Hepatocyte (in vitro differentiated cells): ENCODE data around the gene RASA1. TPM values are rescaled to one million over a fixed set of nuclear protein-coding genes. Genes with fewer than 3 reads are reported as not detected.

Experiments
- DNase-seq: peaks from one replicate; pipeline ENCODE4 v3.0.0-alpha.2; 2016; ENCODE audit warnings: low spot score
- H2AFZ ChIP-seq: fragments of 200-600 bp; sonication (generic); 2 replicates; pipeline ENCODE4 v1.6.0; 2016; ENCODE audit warnings: antibody characterized with exemption, mild to moderate bottlenecking
- H3K27ac ChIP-seq: fragments of 200-600 bp; sonication (generic); 2 replicates; pipeline ENCODE4 v1.5.1; 2016; ENCODE audit warnings: mild to moderate bottlenecking
- H3K27me3 ChIP-seq: fragments of 200-600 bp; sonication (generic); 2 replicates; pipeline ENCODE4 v1.6.1; 2016
- H3K36me3 ChIP-seq: fragments of 200-600 bp; sonication (generic); replicated peaks from 2 replicates; pipeline ENCODE4 v1.5.1; 2016; ENCODE audit warnings: low read depth; ENCODE audit not compliant: insufficient read depth
- H3K4me1 ChIP-seq: fragments of 200-600 bp; sonication (generic); 2 replicates; pipeline ENCODE4 v1.5.1; 2016; ENCODE audit warnings: mild to moderate bottlenecking, moderate library complexity; ENCODE audit not compliant: insufficient read depth
- H3K4me2 ChIP-seq: fragments of 200-600 bp; sonication (generic); 2 replicates; pipeline ENCODE4 v1.6.0; 2016
- H3K4me3 ChIP-seq: fragments of 200-600 bp; sonication (generic); 2 replicates; pipeline ENCODE4 v1.5.1; 2016; ENCODE audit warnings: mild to moderate bottlenecking
- H3K79me2 ChIP-seq: fragments of 200-600 bp; sonication (generic); 2 replicates; pipeline ENCODE4 v1.6.0; 2017; ENCODE audit warnings: mild to moderate bottlenecking
- H3K9me2 ChIP-seq: fragments of 200-600 bp; sonication (generic); replicated peaks from 2 replicates; pipeline ENCODE4 v1.6.0; 2017; ENCODE audit warnings: mild to moderate bottlenecking; ENCODE audit not compliant: insufficient read depth
- H3K9me3 ChIP-seq: fragments of 200-600 bp; sonication (generic); 2 replicates; pipeline ENCODE4 v1.5.1; 2016; ENCODE audit warnings: low read depth, mild to moderate bottlenecking
- H4K20me1 ChIP-seq: fragments of 200-600 bp; sonication (generic); 2 replicates; pipeline ENCODE4 v1.6.0; 2016; ENCODE audit warnings: mild to moderate bottlenecking; ENCODE audit not compliant: insufficient read depth, poor library complexity, severe bottlenecking
- EZH2 ChIP-seq: fragments of 200-600 bp; sonication (generic); IDR thresholded peaks from 2 replicates; pipeline ENCODE4 v1.6.1; 2016; ENCODE audit warnings: antibody characterized with exemption, mild to moderate bottlenecking, borderline replicate concordance
- EZH2phosphoT487 ChIP-seq: fragments of 200-600 bp; sonication (generic); IDR thresholded peaks from one replicate; pipeline ENCODE4 v1.6.1; 2018; ENCODE audit warnings: antibody characterized with exemption, mild to moderate bottlenecking, low read depth, moderate library complexity; ENCODE audit not compliant: unreplicated experiment, severe bottlenecking
- WGBS: methylation state at CpG from one replicate; pipeline ENCODE4 v1.1.6; 2016; ENCODE audit warnings: low lambda C conversion rate; ENCODE audit errors: missing lambda C conversion rate; 5-methylcytosine and 5-hydroxymethylcytosine counted together
- polyA plus RNA-seq: library from polyadenylated mRNA; unstranded; fragments of >200 nt; fragmentation: Nextera tagmentation; extraction: Ambion mirVana; gene quantifications from 2 replicates; pipeline ENCODE4 v1.2.1, GENCODE V29; 2016
- total RNA-seq: library from RNA; depleted of rRNA; stranded (reverse); fragments of >200 nt; gene quantifications from 2 replicates; pipeline ENCODE4 v1.2.3, GENCODE V29; 2014
- TF ChIP-seq, protein P1 (sequence below): fragments of 200-600 bp; sonication (generic); IDR thresholded peaks from 2 replicates; pipeline ENCODE4 v1.5.1; 2016; ENCODE audit warnings: antibody characterized with exemption, mild to moderate bottlenecking; ENCODE audit not compliant: poor library complexity

The RASA1 gene
- total and polyA plus RNA-seq, 2 experiments from 2014 or later = 13.7 to 33.5 TPM

- peaks cover 8% of the 10 kb centered on the region for H4K20me1 ChIP-seq
- no peak for TF ChIP-seq EZH2phosphoT487
- TF ChIP-seq EZH2 = no peak
- TF ChIP-seq, protein P1, sequence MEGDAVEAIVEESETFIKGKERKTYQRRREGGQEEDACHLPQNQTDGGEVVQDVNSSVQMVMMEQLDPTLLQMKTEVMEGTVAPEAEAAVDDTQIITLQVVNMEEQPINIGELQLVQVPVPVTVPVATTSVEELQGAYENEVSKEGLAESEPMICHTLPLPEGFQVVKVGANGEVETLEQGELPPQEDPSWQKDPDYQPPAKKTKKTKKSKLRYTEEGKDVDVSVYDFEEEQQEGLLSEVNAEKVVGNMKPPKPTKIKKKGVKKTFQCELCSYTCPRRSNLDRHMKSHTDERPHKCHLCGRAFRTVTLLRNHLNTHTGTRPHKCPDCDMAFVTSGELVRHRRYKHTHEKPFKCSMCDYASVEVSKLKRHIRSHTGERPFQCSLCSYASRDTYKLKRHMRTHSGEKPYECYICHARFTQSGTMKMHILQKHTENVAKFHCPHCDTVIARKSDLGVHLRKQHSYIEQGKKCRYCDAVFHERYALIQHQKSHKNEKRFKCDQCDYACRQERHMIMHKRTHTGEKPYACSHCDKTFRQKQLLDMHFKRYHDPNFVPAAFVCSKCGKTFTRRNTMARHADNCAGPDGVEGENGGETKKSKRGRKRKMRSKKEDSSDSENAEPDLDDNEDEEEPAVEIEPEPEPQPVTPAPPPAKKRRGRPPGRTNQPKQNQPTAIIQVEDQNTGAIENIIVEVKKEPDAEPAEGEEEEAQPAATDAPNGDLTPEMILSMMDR = no peak
- H3K4me3 ChIP-seq = no peak overlapping the region
- WGBS = 92% methylated on average over 6 of the region's 6 CpGs
- H3K9me3 ChIP-seq = no peaks in the 10 kb centered on the region
- H3K27me3 ChIP-seq = no peaks in the 10 kb centered on the region
- H3K4me1 ChIP-seq = no peaks in the 10 kb centered on the region
- no peaks in the 10 kb centered on the region for H3K9me2 ChIP-seq
- H3K36me3 ChIP-seq = no peaks in the 10 kb centered on the region
- peaks cover 60% of the 10 kb centered on the region for H3K79me2 ChIP-seq
- H3K4me2 ChIP-seq = no peak overlapping the region
- H2AFZ ChIP-seq = no peak overlapping the region
- H3K27ac ChIP-seq = no peak overlapping the region
- DNase-seq = no peak
These were observed 61.4 kb downstream of the RASA1 start for GRCh38 chr5:87329114-87329513.

- Histone ChIP-seq H3K79me2 (no peaks in the 10 kb centered on the region), H3K9me2 (no peaks in the 10 kb centered on the region), H3K4me1 (no peaks in the 10 kb centered on the region), H3K27me3 (no peaks in the 10 kb centered on the region), H3K27ac (no peak overlapping the region), H2AFZ (no peak overlapping the region), H3K4me3 (no peak overlapping the region), H3K9me3 (no peaks in the 10 kb centered on the region), H3K4me2 (no peak overlapping the region), H3K36me3 (no peaks in the 10 kb centered on the region), H4K20me1 (no peaks in the 10 kb centered on the region)
- TF ChIP-seq EZH2phosphoT487 (no peak), EZH2 (no peak)
- TF ChIP-seq, protein P1 = no peak
- DNase-seq = no peak
These were observed 72.3 kb downstream of the RASA1 start for GRCh38 chr5:87339986-87340385.

DNA sequence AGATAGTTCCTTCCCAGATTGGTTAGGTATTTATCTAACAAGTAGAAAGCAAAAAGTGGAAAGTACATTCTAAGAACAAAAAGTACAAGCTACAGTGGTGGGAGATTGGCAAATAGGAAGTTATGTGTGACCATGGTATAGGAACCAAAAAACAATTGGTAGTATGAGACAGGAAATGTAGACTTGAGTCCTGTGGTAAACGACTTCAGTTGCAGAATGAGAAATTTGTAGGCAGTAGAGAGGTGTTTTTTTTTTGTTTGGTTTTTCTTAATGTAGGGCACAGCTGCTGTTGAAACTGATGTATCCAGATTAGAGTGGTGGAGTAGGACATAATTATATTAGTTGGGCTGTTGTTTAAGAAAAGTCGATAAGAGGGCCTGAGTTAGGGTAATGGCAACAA, 73.0 kb downstream of the RASA1 start:
- Histone ChIP-seq H4K20me1 (no peaks in the 10 kb centered on the region), H3K36me3 (no peaks in the 10 kb centered on the region), H3K9me2 (no peaks in the 10 kb centered on the region), H2AFZ (no peak overlapping the region), H3K4me1 (no peaks in the 10 kb centered on the region), H3K4me2 (no peak overlapping the region), H3K4me3 (no peak overlapping the region), H3K9me3 (no peaks in the 10 kb centered on the region), H3K27me3 (no peaks in the 10 kb centered on the region), H3K27ac (no peak overlapping the region), H3K79me2 (no peaks in the 10 kb centered on the region)
- DNase-seq = no peak
- 94% methylated on average over 2 of the region's 2 CpGs for WGBS
- TF ChIP-seq EZH2 = no peak
- TF ChIP-seq, protein P1 = no peak
- TF ChIP-seq EZH2phosphoT487 = no peak

DNA sequence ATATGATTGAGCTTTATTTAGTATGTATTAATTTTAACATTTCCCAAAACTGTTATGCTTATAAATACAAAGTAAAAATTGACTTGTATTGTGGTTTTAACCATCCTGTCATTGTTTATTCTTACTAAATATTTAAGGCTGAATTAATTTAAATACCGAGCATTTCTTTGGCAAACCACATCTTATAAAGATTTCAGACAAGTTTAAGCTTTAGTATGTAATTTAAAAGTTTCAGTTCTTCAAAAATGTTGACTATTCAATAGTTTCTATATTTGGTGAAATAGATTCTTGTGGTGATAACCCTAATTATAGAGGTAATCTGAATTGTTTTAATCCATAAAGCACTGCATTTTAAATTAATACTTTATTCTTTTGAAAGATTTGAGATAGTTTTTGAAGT, 79.6 kb downstream of the RASA1 start:
- Histone ChIP-seq H3K79me2 (no peaks in the 10 kb centered on the region), H3K4me1 (no peaks in the 10 kb centered on the region), H3K36me3 (no peaks in the 10 kb centered on the region), H3K27ac (no peak overlapping the region), H3K9me3 (no peaks in the 10 kb centered on the region), H4K20me1 (no peaks in the 10 kb centered on the region), H3K9me2 (no peaks in the 10 kb centered on the region), H3K27me3 (no peaks in the 10 kb centered on the region), H3K4me2 (no peak overlapping the region), H3K4me3 (no peak overlapping the region), H2AFZ (no peak overlapping the region)
- WGBS = 89% methylated on average over 1 of the region's 1 CpG
- no peak for DNase-seq
- TF ChIP-seq EZH2phosphoT487 (no peak), EZH2 (no peak)
- TF ChIP-seq, protein P1 = no peak
